HepG2 (cell line): Measurements from ENCODE around the gene OR5B2. TPM values are rescaled to one million over a fixed set of nuclear protein-coding genes. Genes with fewer than 3 reads are reported as not detected.

Source experiments
- ATAC-seq: fragments of 200-7000 bp; cut with Tn5 transposase; 3 replicates; pipeline ENCODE4 v1.9.1; 2020; ENCODE audit warnings: mild to moderate bottlenecking, moderate library complexity
- BruUV-seq: library from RNA; stranded (reverse); fragments of 400-500 nt; replicated peaks from 2 replicates; lab custom pipeline; 2021; lab: Mats Ljungman, UMichigan
- CTCF ChIA-PET: fragments of 300-600 bp; formaldehyde crosslinking; extraction: SDS; loops from one replicate; lab custom pipeline; 2021; ENCODE audit warnings: low total read pairs, inconsistent platforms, low intra/inter-chr PET ratio; lab: Yijun Ruan, JAX
- POLR2A ChIA-PET: fragments of 350-600 bp; sonication (Branson Sonifier 250); formaldehyde crosslinking; loops from one replicate; lab custom pipeline; 2020; ENCODE audit warnings: antibody characterized with exemption, inconsistent platforms; lab: Yijun Ruan, JAX
- DNase-seq: peaks from one replicate; pipeline ENCODE4 v3.0.0-alpha.2; 2015; ENCODE audit warnings: low spot score
- FAIRE-seq: peaks from 3 replicates; lab custom pipeline; 2011; peaks lifted over from hg19 to GRCh38; lab: Jason Lieb, UNC
- H2AFZ ChIP-seq: one replicate; pipeline ENCODE4 v1.6.1; 2011; ENCODE audit warnings: low read length, inconsistent platforms
- H3K27ac ChIP-seq: fragments of 300-600 bp; 3 replicates; pipeline ENCODE4 v1.8.0; 2011; ENCODE audit warnings: mixed run types, mild to moderate bottlenecking, mixed read lengths, low read length, inconsistent platforms; ENCODE audit not compliant: insufficient read depth; ENCODE audit errors: extremely low read length
- H3K27me3 ChIP-seq, 2 experiments: fragments of 200-600 bp in 1 of 2; 2 replicates in 1 of 2; 3 replicates in 1 of 2; pipeline versions ENCODE4 v1.6.0 to v1.8.0; 2011; ENCODE audit warnings: low read length in 2 of 2, mild to moderate bottlenecking in 2 of 2, moderate library complexity in 2 of 2, inconsistent platforms in 1 of 2; ENCODE audit not compliant: insufficient read depth in 2 of 2, control insufficient read depth in 1 of 2
- H3K36me3 ChIP-seq, 2 experiments: fragments of 200-600 bp in 1 of 2; replicated peaks in 1 of 2; 2 replicates in 1 of 2; 3 replicates in 1 of 2; pipeline versions ENCODE4 v1.5.1 to v1.8.0; 2011; ENCODE audit warnings: low read length in 2 of 2, inconsistent platforms in 1 of 2; ENCODE audit not compliant: insufficient read depth in 2 of 2, control insufficient read depth in 1 of 2
- H3K4me1 ChIP-seq: 2 replicates; pipeline ENCODE4 v1.5.1; 2012; ENCODE audit warnings: low read length, inconsistent platforms; ENCODE audit not compliant: insufficient read depth
- H3K4me2 ChIP-seq: 2 replicates; pipeline ENCODE4 v1.6.0; 2011; ENCODE audit warnings: low read depth, low read length, inconsistent platforms
- H3K4me3 ChIP-seq, 3 experiments: fragments of 200-600 bp in 1 of 3; sonication (generic), shearing (Covaris generic) in 1 of 3; replicated peaks in 1 of 3; 2 replicates each; pipeline ENCODE4 v1.5.1; 2011 to 2016; ENCODE audit warnings: low read length in 3 of 3, inconsistent platforms in 2 of 3, low read depth in 2 of 3, mild to moderate bottlenecking in 2 of 3, control low read depth in 1 of 3, mixed read lengths in 1 of 3; ENCODE audit not compliant: insufficient read depth in 1 of 3
- H3K79me2 ChIP-seq: one replicate; pipeline ENCODE4 v1.6.1; 2011; ENCODE audit warnings: low read length, inconsistent platforms; ENCODE audit not compliant: insufficient read depth
- H3K9ac ChIP-seq: 2 replicates; pipeline ENCODE4 v1.6.0; 2011; ENCODE audit warnings: mild to moderate bottlenecking, low read depth, low read length, inconsistent platforms; ENCODE audit not compliant: insufficient read depth
- H3K9me3 ChIP-seq: 2 replicates; pipeline ENCODE4 v1.5.1; 2012; ENCODE audit warnings: mild to moderate bottlenecking, low read length
- H4K20me1 ChIP-seq: 2 replicates; pipeline ENCODE4 v1.6.0; 2011; ENCODE audit warnings: inconsistent platforms, mild to moderate bottlenecking, low read length, moderate library complexity; ENCODE audit not compliant: insufficient read depth
- ESRRA ChIP-seq: sonication (generic); formaldehyde crosslinking; IDR thresholded peaks from 2 replicates; pipeline ENCODE4 v1.5.1; 2020; ENCODE audit warnings: mild to moderate bottlenecking, low read depth, missing genetic modification reagents
- FOXC1 ChIP-seq: sonication (generic); formaldehyde crosslinking; IDR thresholded peaks from 2 replicates; pipeline ENCODE4 v1.8.0; 2022; ENCODE audit warnings: mild to moderate bottlenecking, missing genetic modification reagents, borderline replicate concordance
- HOXA3 ChIP-seq: sonication (generic); formaldehyde crosslinking; IDR thresholded peaks from 2 replicates; pipeline ENCODE4 v1.5.0; 2020; ENCODE audit warnings: missing genetic modification reagents
- IKZF4 ChIP-seq: sonication (generic); formaldehyde crosslinking; IDR thresholded peaks from 2 replicates; pipeline ENCODE4 v1.5.1; 2020; ENCODE audit warnings: borderline replicate concordance, mild to moderate bottlenecking, low read depth, missing genetic modification reagents; ENCODE audit errors: not compliant biosample characterization
- KDM4B ChIP-seq: sonication (generic); formaldehyde crosslinking; IDR thresholded peaks from 2 replicates; pipeline ENCODE4 v1.4.0; 2020; ENCODE audit warnings: missing genetic modification reagents
- NBN ChIP-seq: fragments of 450-650 bp; conservative IDR thresholded peaks from 2 replicates; pipeline ENCODE4 v1.6.1; 2017
- NFATC3 ChIP-seq: sonication (generic); formaldehyde crosslinking; IDR thresholded peaks from 2 replicates; pipeline ENCODE4 v1.5.1; 2020; ENCODE audit warnings: mild to moderate bottlenecking, missing genetic modification reagents
- NFIB ChIP-seq: sonication (generic); formaldehyde crosslinking; IDR thresholded peaks from 2 replicates; pipeline ENCODE4 v1.9.0; 2021; ENCODE audit warnings: missing genetic modification reagents, mild to moderate bottlenecking, borderline replicate concordance
- NONO ChIP-seq, 2 experiments: fragments of 450-650 bp in 1 of 2; sonication (generic) in 1 of 2; formaldehyde crosslinking in 1 of 2; IDR thresholded peaks in 1 of 2; conservative IDR thresholded peaks in 1 of 2; 2 replicates each; pipeline versions ENCODE4 v1.6.1 to v1.8.0; 2017 to 2022; ENCODE audit warnings: mild to moderate bottlenecking in 1 of 2, missing genetic modification reagents in 1 of 2, moderate library complexity in 1 of 2
- RFX3 ChIP-seq: IDR thresholded peaks from 2 replicates; pipeline ENCODE4 v1.6.1; 2016; ENCODE audit warnings: missing biosample characterization, missing genetic modification reagents
- ZBTB8A ChIP-seq: sonication (generic); formaldehyde crosslinking; IDR thresholded peaks from 2 replicates; pipeline ENCODE4 v1.4.0; 2020; ENCODE audit warnings: mild to moderate bottlenecking, low read depth, missing genetic modification reagents, borderline replicate concordance
- ZNF20 ChIP-seq: sonication (generic); formaldehyde crosslinking; IDR thresholded peaks from 2 replicates; pipeline ENCODE4 v1.4.0; 2020; ENCODE audit warnings: mild to moderate bottlenecking, moderate library complexity, missing genetic modification reagents
- ZNF225 ChIP-seq: sonication (generic); formaldehyde crosslinking; IDR thresholded peaks from 2 replicates; pipeline ENCODE4 v1.4.0; 2020; ENCODE audit warnings: mild to moderate bottlenecking, missing genetic modification reagents
- ZNF367 ChIP-seq: sonication (generic); formaldehyde crosslinking; IDR thresholded peaks from 2 replicates; pipeline ENCODE4 v1.4.0; 2020; ENCODE audit warnings: missing genetic modification reagents, borderline replicate concordance
- ZNF382 ChIP-seq: sonication (generic); formaldehyde crosslinking; IDR thresholded peaks from 2 replicates; pipeline ENCODE4 v1.5.0; 2020; ENCODE audit warnings: missing genetic modification reagents, mild to moderate bottlenecking, borderline replicate concordance
- ZNF598 ChIP-seq: sonication (generic); formaldehyde crosslinking; IDR thresholded peaks from 2 replicates; pipeline ENCODE4 v1.5.1; 2020; ENCODE audit warnings: mild to moderate bottlenecking, missing genetic modification reagents, borderline replicate concordance
- ZNF614 ChIP-seq: IDR thresholded peaks from 2 replicates; pipeline ENCODE4 v1.6.1; 2018; ENCODE audit warnings: missing biosample characterization, missing genetic modification reagents, inconsistent platforms, borderline replicate concordance
- ZNF768 ChIP-seq: sonication (generic); formaldehyde crosslinking; IDR thresholded peaks from 2 replicates; pipeline ENCODE4 v1.4.0; 2020; ENCODE audit warnings: missing genetic modification reagents
- WGBS: methylation state at CpG from one replicate; pipeline ENCODE4 v1.1.6; 2017; ENCODE audit warnings: low lambda C conversion rate; 5-methylcytosine and 5-hydroxymethylcytosine counted together
- in situ Hi-C: cut with HindIII; loops from 2 replicates; pipeline ENCODE4 v1.10.0; 2017; ENCODE audit warnings: low pct_unique_long_range_greater_than_20kb; ENCODE audit not compliant: extremely low pct_ligation_motif_present
- intact Hi-C: fragments of 100-400 bp; cut with micrococcal nuclease; formaldehyde crosslinking; loops from one replicate; pipeline ENCODE4 v1.10.0; 2022; ENCODE audit not compliant: unreplicated experiment
- polyA plus RNA-seq, 8 experiments: library from polyadenylated mRNA; depleted of rRNA in 3 of 8; stranded (reverse) in 7 of 8; unstranded in 1 of 8; fragments of >200 nt; fragmentation: Illumina TruSeq in 4 of 8; extraction: Trizol in 4 of 8; gene quantifications; 2 replicates each; pipeline versions ENCODE4 v1.2.1 to v1.2.3, GENCODE V29; 2011 to 2016; ENCODE audit warnings: low read depth in 4 of 8, missing spikeins in 1 of 8, mixed read lengths in 1 of 8; ENCODE audit not compliant: insufficient read depth in 1 of 8
- total RNA-seq, 5 experiments: library from RNA; depleted of rRNA; stranded (reverse); fragments of >200 nt; fragmentation: Illumina TruSeq; extraction: Trizol; gene quantifications; 2 replicates each; pipeline ENCODE4 v1.2.3, GENCODE V29; 2016; ENCODE audit warnings: low read depth in 1 of 5
- TF ChIP-seq, protein P1 (sequence below): sonication (generic); formaldehyde crosslinking; IDR thresholded peaks from 2 replicates; pipeline ENCODE4 v1.5.0; 2020; ENCODE audit warnings: missing genetic modification reagents
- TF ChIP-seq, protein P2 (sequence below): sonication (generic); formaldehyde crosslinking; IDR thresholded peaks from 2 replicates; pipeline ENCODE4 v1.8.0; 2023; ENCODE audit warnings: mild to moderate bottlenecking, missing genetic modification reagents
- TF ChIP-seq, protein P3 (sequence below): sonication (generic); formaldehyde crosslinking; IDR thresholded peaks from 2 replicates; pipeline ENCODE4 v1.5.0; 2020; ENCODE audit warnings: missing genetic modification reagents

The OR5B2 gene
- total and polyA plus RNA-seq, 2 of the 13 experiments (the other 11 are each of a cell fraction or from before 2014, with no cell fraction given) = not detected

DNA sequence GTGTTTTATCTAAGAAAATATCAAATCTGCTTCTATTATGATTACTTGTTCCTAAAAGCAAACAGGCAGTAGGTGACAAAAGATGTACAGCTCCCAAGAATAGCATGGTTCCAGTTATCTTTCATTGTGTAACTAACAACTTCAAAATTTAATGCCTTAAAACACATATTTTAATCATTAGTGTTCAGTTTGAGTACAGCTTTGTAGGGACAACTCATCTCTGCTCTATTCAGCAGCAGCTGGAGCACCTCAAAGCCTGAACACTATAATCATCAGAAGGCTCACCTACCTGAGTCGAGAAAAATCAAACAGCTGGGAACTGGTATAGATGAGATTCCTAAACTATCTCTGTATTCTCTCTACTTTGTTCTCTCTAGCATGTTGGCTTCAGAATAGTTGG is 38.4 kb upstream of the OR5B2 start (continued):
- TF ChIP-seq, protein P1, sequence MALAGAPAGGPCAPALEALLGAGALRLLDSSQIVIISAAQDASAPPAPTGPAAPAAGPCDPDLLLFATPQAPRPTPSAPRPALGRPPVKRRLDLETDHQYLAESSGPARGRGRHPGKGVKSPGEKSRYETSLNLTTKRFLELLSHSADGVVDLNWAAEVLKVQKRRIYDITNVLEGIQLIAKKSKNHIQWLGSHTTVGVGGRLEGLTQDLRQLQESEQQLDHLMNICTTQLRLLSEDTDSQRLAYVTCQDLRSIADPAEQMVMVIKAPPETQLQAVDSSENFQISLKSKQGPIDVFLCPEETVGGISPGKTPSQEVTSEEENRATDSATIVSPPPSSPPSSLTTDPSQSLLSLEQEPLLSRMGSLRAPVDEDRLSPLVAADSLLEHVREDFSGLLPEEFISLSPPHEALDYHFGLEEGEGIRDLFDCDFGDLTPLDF (CRISPR knock-in tag) = no peak
- no peak for TF ChIP-seq ZNF614 (CRISPR knock-in tag)
- TF ChIP-seq, protein P2, sequence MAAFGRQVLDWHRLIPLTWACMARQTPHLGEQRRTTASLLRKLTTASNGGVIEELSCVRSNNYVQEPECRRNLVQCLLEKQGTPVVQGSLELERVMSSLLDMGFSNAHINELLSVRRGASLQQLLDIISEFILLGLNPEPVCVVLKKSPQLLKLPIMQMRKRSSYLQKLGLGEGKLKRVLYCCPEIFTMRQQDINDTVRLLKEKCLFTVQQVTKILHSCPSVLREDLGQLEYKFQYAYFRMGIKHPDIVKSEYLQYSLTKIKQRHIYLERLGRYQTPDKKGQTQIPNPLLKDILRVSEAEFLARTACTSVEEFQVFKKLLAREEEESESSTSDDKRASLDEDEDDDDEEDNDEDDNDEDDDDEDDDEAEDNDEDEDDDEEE (CRISPR knock-in tag) = no peak
- TF ChIP-seq NFATC3 = no peak
- no peak for TF ChIP-seq NBN
- TF ChIP-seq ZNF225 (CRISPR knock-in tag) = no peak
- no peak for TF ChIP-seq IKZF4 (CRISPR knock-in tag)
- no peak for TF ChIP-seq ESRRA (CRISPR knock-in tag)
- TF ChIP-seq ZNF382 (CRISPR knock-in tag) = no peak
- no peak for TF ChIP-seq FOXC1 (CRISPR knock-in tag)

DNA sequence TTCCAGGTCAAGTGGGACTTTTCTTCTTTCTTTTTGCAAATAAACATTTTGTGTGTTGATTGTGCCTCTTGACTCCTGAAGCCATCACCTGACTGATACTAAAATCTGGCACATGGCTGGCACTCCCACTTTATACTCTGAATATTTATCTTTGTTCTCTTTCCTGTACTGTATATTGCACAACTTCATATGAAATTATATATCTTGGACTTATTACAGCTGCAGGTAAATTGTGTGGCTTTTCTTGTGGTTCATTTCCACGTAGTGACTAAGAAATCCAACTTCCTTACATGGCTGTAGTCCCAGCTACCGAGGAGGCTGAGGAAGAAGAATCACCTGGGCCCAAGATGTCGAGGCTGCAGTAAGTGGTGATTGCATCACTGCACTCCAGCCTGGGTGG is 37.8 kb upstream of the OR5B2 start:
- Histone ChIP-seq H3K4me1 (no peaks in the 10 kb centered on the region), H3K9ac (no peak overlapping the region), H3K27me3 (no peaks in the 10 kb centered on the region), H3K27ac (no peak overlapping the region), H3K9me3 (peaks cover 1% of the 10 kb centered on the region; the same call in 1 of the 2 replicates), H3K4me3 (no peak overlapping the region), H2AFZ (no peak overlapping the region), H3K4me2 (no peak overlapping the region), H3K79me2 (no peaks in the 10 kb centered on the region), H4K20me1 (no peaks in the 10 kb centered on the region), H3K36me3 (no peaks in the 10 kb centered on the region)
- ChIA-PET POLR2A (no interaction called here), CTCF (no interaction called here)
- intact Hi-C loops = no loop called here
- DNase-seq (no peak), ATAC-seq (no peak), FAIRE-seq (no peak)
- in situ Hi-C loops = no loop called here
- WGBS = 0% methylated on average over 3 of the region's 3 CpGs
- no TSS peak for BruUV-seq
- TF ChIP-seq RFX3 (CRISPR knock-in tag) (no peak), ZNF367 (CRISPR knock-in tag) (no peak), HOXA3 (no peak), ZNF768 (CRISPR knock-in tag) (no peak), ZBTB8A (CRISPR knock-in tag) (no peak), ZNF598 (no peak), ZNF20 (no peak), NONO (IDR thresholded peaks at IDR 0.05) (no peak), NONO (CRISPR knock-in tag; conservative IDR thresholded peaks at IDR 0.05) (no peak), KDM4B (no peak), NFIB (CRISPR knock-in tag) (no peak)
- TF ChIP-seq, protein P3, sequence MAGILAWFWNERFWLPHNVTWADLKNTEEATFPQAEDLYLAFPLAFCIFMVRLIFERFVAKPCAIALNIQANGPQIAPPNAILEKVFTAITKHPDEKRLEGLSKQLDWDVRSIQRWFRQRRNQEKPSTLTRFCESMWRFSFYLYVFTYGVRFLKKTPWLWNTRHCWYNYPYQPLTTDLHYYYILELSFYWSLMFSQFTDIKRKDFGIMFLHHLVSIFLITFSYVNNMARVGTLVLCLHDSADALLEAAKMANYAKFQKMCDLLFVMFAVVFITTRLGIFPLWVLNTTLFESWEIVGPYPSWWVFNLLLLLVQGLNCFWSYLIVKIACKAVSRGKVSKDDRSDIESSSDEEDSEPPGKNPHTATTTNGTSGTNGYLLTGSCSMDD (CRISPR knock-in tag) = no peak
